Left lung (tissue), 10 donors: ENCODE results near the gene SPINDOC. TPM values are rescaled to one million over a fixed set of nuclear protein-coding genes. Genes with fewer than 3 reads are reported as not detected.
"Not testable (repeated sequence)": the region's sequence is repeated elsewhere in the genome, so short reads cannot be mapped to it uniquely, and the experiment has no call there.

Experiments used
- ATAC-seq: fragments of 200-7000 bp; cut with Tn5 transposase; one replicate; pipeline ENCODE4 v1.9.1; 2020; ENCODE audit warnings: moderate library complexity
- DNase-seq, 4 donors: peaks; one replicate each; pipeline ENCODE4 v3.0.0-alpha.2; 2013 to 2020
- H3K27ac ChIP-seq, 2 donors: fragments of 200-600 bp; sonication (generic) in 1 of 2; one replicate each; pipeline versions ENCODE4 v1.5.0 to v1.8.0; 2020 to 2021
- H3K27me3 ChIP-seq, 2 donors: fragments of 200-600 bp; sonication (generic) in 1 of 2; one replicate each; pipeline versions ENCODE4 v1.5.0 to v1.8.0; 2020 to 2021
- H3K36me3 ChIP-seq, 2 donors: fragments of 200-600 bp; sonication (generic) in 1 of 2; one replicate each; pipeline versions ENCODE4 v1.5.0 to v1.8.0; 2020 to 2021
- H3K4me1 ChIP-seq, 2 donors: fragments of 200-600 bp; one replicate each; pipeline ENCODE4 v1.8.0; 2021
- H3K4me3 ChIP-seq, 2 donors: fragments of 200-600 bp; sonication (generic) in 1 of 2; one replicate each; pipeline versions ENCODE4 v1.5.0 to v1.8.0; 2020 to 2021; ENCODE audit warnings: mild to moderate bottlenecking in 1 of 2
- H3K9me3 ChIP-seq, 2 donors: fragments of 200-600 bp; sonication (generic) in 1 of 2; one replicate each; pipeline versions ENCODE4 v1.5.0 to v1.8.0; 2020 to 2021
- intact Hi-C, 2 donors: fragments of 100-400 bp; cut with DNase I; formaldehyde crosslinking; loops; one replicate each; pipeline versions ENCODE4 v1.11.2 to v1.14.2; 2022
- polyA plus RNA-seq, 6 donors: library from polyadenylated mRNA; unstranded; fragments of 120-200 nt; gene quantifications; one replicate each; pipeline ENCODE4 v1.2.1, GENCODE V29; 2013; ENCODE audit not compliant: insufficient read length in 6 of 6
- total RNA-seq, 2 donors: library from RNA; stranded (reverse); fragmentation: NEBNext Ultra II Directional; extraction: Animal tissue kit (Norgen Biotek cat#: 25700); gene quantifications; one replicate each; pipeline ENCODE4 v1.2.1, GENCODE V29; 2021
- TF ChIP-seq, protein P1 (sequence below), 2 donors: fragments of 200-600 bp; sonication (generic) in 1 of 2; IDR thresholded peaks; one replicate each; pipeline versions ENCODE4 v1.5.0 to v1.8.0; 2021; ENCODE audit warnings: antibody characterized with exemption in 2 of 2
- donor health status: DM: no; HTN: yes; CAD: no.
- donor health status: DM: no; HTN: no; CAD: no.

SPINDOC gene
- total and polyA plus RNA-seq, 8 donors = 20.3 to 46.2 (median 34.4) TPM

DNA sequence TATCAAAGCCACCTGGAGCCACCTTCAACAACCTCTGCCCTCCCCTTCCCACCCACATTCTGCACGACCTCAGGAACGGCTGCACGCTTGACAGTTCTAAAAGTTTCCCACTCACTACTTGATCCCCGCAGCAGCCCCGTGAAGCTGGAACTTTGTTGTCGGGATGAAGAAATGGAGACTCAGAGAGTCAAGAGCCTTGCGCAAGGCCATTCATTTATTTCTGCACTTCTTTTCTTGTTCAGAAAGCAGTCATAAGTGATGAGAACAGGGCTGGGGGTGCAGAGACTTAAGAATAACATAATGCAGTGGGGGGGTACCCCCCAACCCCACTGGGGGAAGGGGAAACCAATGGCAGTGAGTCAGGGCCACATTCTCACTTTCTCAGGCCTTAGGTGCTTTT, 42.5 kb upstream of the SPINDOC start:
- ATAC-seq (no peak), DNase-seq (no peak)
- Histone ChIP-seq H3K9me3 (no peaks in the 10 kb centered on the region), H3K27me3 (peaks cover 0 to 31% of the 10 kb centered on the region in 2 donors), H3K36me3 (no peaks in the 10 kb centered on the region), H3K4me3 (no peak overlapping the region), H3K27ac (no peak overlapping the region), H3K4me1 (peaks cover 4 to 36% of the 10 kb centered on the region in 2 donors)
- TF ChIP-seq, protein P1, sequence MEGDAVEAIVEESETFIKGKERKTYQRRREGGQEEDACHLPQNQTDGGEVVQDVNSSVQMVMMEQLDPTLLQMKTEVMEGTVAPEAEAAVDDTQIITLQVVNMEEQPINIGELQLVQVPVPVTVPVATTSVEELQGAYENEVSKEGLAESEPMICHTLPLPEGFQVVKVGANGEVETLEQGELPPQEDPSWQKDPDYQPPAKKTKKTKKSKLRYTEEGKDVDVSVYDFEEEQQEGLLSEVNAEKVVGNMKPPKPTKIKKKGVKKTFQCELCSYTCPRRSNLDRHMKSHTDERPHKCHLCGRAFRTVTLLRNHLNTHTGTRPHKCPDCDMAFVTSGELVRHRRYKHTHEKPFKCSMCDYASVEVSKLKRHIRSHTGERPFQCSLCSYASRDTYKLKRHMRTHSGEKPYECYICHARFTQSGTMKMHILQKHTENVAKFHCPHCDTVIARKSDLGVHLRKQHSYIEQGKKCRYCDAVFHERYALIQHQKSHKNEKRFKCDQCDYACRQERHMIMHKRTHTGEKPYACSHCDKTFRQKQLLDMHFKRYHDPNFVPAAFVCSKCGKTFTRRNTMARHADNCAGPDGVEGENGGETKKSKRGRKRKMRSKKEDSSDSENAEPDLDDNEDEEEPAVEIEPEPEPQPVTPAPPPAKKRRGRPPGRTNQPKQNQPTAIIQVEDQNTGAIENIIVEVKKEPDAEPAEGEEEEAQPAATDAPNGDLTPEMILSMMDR (IDR thresholded peaks at IDR 0.05) = no peak
- intact Hi-C loops = no loop called here

DNA sequence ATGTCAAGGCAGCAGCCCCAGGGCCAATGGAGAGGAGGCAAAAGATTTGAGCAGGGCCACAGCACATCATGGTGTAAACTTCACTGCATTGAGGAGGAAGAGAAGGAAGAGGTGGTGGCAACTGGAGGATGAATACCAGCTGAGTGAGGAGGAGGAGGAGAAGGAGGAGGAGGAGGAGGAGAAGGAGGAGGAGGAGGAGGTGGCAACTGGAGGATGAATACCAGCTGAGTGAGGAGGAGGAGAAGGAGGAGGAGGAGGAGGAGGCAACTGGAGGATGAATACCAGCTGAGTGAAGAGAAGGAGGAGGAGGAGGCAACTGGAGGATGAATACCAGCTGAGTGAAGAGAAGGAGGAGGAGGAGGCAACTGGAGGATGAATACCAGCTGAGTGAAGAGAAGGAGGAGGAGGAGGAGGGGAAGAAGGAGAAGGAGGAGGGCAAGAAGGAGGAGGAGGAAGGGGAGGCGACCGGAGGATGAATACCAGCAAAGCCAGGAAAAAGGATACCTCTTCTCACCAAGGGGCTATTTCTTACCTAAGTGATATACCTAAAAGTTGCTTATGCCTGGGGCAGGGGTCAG, 41.4 kb upstream of the SPINDOC start:
- H3K27me3 ChIP-seq = peaks cover 0 to 31% of the 10 kb centered on the region in 2 donors
- intact Hi-C loops, H3K4me3 ChIP-seq, H3K36me3 ChIP-seq, H3K27ac ChIP-seq, DNase-seq, ATAC-seq, H3K9me3 ChIP-seq: not testable (repeated sequence)
- H3K4me1 ChIP-seq = peaks cover under 1 to 29% of the 10 kb centered on the region in 2 donors

DNA sequence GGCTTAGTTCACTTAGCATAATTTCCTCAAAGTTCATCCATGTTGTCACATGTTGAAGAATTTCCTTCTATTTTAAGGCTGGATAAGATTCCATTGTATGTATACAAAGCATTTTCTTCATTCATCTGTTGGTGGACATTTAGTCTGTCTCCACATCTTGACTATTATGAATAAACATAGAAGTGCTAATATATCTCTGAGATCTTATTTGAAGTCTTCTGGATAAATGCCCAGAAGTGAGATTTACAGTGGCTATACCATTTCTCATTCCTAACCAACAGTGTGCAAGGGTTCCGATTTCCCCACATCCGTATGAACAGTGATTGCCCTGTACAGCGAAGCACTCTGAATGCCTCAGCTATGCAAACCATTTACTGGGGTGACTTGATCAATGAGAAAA, 38.1 kb upstream of the SPINDOC start:
- H3K27me3 ChIP-seq = peaks cover 0 to 14% of the 10 kb centered on the region in 2 donors
- H3K36me3 ChIP-seq = no peaks in the 10 kb centered on the region
- no peak overlapping the region for H3K4me3 ChIP-seq
- H3K9me3 ChIP-seq = no peaks in the 10 kb centered on the region
- intact Hi-C loops = no loop called here
- ATAC-seq (no peak), DNase-seq (no peak)
- peaks cover 0 to 5% of the 10 kb centered on the region in 2 donors for H3K4me1 ChIP-seq
- TF ChIP-seq, protein P1 (IDR thresholded peaks at IDR 0.05) = no peak
- no peak overlapping the region for H3K27ac ChIP-seq

DNA sequence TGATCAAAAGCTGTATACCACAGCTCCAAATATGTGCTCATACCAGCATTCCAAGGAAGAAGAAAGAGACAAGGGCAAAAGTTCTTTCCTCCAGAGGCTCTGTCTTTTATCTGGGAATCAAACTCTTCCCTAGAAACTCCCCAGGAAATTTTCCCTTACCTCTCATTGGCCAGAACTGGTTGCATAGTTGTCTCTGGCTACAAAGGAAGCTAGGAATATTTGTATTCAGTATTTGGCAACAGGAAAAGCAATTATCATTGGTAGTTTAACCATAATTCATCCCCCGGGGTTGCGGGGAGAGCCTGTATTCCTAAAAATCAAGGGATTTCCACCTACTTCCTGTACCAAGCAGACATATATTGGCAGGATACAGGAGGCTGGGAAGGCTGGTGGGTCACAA, 34.2 kb upstream of the SPINDOC start:
- ATAC-seq = no peak
- H3K9me3 ChIP-seq = no peaks in the 10 kb centered on the region
- no peaks in the 10 kb centered on the region for H3K27me3 ChIP-seq
- TF ChIP-seq, protein P1 (IDR thresholded peaks at IDR 0.05) = no peak
- intact Hi-C loops = no loop called here
- H3K36me3 ChIP-seq = no peaks in the 10 kb centered on the region
- H3K4me1 ChIP-seq = no peaks in the 10 kb centered on the region
- no peak overlapping the region for H3K4me3 ChIP-seq
- no peak for DNase-seq
- H3K27ac ChIP-seq = no peak overlapping the region

DNA sequence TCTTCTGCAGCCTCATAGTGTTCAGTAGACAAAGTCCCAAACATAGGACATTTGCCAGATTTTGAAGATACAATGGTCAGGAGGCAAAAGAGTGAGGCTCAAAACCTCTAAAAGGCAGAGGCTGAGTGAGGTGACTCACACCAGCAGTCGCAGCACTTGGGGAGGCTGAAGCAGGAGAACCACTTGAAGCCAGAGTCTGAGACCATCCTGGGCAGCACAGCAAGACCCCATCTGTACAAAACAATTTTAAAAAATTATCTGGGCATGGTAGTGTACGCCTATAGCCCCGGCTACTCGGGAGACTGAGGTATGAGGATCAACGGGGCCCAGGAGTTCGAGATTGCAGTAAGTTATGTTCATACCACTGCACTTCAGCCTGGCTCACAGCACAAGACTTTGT, 30.5 kb upstream of the SPINDOC start:
- no peak for ATAC-seq
- TF ChIP-seq, protein P1 (IDR thresholded peaks at IDR 0.05) = no peak
- Histone ChIP-seq H3K27ac (no peak overlapping the region), H3K4me1 (no peaks in the 10 kb centered on the region), H3K27me3 (no peaks in the 10 kb centered on the region), H3K36me3 (no peaks in the 10 kb centered on the region), H3K4me3 (no peak overlapping the region), H3K9me3 (no peaks in the 10 kb centered on the region)
- DNase-seq = no peak
- intact Hi-C loops = no loop called here
